ENCODE measurements around the gene TM4SF18.
"Not testable (repeated sequence)": the region's sequence is repeated elsewhere in the genome, so short reads cannot be mapped to it uniquely, and the experiment has no call there.

The TM4SF18 gene

DNA sequence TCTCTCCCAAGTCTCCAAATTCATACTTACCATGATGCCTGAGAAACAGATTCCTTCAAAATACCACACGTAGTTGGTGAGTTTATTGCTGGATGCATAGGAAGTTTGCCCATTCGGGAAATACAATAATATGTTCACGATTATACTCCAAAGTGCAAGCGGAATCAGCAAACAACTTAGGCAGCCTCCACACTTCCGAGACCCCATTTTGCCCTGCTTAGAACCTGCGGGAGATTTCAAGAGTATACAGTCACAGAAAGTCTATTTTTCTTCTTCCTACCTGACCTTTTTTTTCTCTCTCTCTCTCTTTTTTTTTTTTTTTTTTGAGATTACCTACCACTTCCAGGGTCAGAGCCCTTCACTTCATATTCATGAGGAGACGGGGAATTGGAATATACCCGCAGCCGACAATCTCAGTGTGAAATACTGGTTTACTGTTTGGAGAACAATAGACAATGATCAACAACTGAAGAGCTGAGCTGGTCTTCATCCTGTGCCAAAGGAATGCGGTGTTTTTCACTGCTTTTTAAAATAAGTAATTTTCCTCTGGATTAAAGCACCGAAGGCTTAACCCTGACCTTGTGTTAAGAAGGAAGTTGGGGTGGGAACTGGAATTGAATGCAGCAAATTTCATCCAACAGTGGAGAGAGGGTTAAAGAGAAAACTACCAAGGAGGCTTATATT lies at the start of gene TM4SF18:
TM4SF18 (minus strand) TSS at position 461 of the 684 bp plus-strand sequence; CDS start at position 207, 254 bp downstream.
- DNase-seq (ENCODE audit: low read depth): no peak

GRCh38 chr3:149382518-149382917 lies 49.1 kb upstream of the TM4SF18 start:
- DNase-seq (ENCODE audit: low read depth): no peak

DNA sequence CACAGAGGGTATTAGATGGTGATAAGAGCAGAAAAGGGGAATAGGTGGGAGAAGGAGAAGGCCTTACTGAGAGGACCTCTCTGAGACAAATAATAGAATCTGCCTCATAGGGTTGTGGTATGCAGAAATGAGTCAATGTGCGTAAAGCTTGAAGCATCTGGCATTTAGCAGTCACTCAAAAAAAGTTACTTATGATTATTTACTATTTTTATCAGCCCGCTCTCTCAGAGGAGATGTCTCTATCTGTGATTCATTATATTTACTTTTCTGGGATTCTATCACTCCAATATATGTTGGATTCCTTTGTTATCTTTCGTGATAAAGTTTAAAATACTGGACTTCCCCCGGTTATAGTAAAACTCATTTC lies 48.6 kb upstream of the TM4SF18 start:
- DNase-seq (ENCODE audit: low read depth): no peak

GRCh38 chr3:149381173-149382100 lies 48.0 kb upstream of the TM4SF18 start:
- DNase-seq (ENCODE audit: low read depth): no peak

DNA sequence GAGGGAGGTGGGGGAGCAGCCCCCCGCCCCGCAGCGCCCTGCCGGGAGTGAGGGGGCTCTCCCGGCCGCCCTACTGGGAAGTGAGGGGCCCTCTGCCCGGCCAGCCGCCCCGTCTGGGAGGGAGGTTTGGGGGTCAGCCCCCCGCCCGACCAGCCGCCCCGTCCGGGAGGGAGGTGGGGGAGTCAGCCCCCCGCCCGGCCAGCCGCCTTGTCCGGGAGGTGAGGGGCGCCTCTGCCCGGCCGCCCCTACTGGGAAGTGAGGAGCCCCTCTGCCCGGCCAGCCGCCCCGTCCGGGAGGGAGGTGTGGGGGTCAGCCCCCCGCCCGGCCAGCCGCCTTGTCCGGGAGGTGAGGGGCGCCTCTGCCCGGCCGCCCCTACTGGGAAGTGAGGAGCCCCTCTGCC lies 46.8 kb upstream of the TM4SF18 start:
- not testable (repeated sequence) for DNase-seq (ENCODE audit: low read depth)

GRCh38 chr3:149378478-149379309 lies 45.3 kb upstream of the TM4SF18 start:
- DNase-seq (ENCODE audit: low read depth): no peak

DNA sequence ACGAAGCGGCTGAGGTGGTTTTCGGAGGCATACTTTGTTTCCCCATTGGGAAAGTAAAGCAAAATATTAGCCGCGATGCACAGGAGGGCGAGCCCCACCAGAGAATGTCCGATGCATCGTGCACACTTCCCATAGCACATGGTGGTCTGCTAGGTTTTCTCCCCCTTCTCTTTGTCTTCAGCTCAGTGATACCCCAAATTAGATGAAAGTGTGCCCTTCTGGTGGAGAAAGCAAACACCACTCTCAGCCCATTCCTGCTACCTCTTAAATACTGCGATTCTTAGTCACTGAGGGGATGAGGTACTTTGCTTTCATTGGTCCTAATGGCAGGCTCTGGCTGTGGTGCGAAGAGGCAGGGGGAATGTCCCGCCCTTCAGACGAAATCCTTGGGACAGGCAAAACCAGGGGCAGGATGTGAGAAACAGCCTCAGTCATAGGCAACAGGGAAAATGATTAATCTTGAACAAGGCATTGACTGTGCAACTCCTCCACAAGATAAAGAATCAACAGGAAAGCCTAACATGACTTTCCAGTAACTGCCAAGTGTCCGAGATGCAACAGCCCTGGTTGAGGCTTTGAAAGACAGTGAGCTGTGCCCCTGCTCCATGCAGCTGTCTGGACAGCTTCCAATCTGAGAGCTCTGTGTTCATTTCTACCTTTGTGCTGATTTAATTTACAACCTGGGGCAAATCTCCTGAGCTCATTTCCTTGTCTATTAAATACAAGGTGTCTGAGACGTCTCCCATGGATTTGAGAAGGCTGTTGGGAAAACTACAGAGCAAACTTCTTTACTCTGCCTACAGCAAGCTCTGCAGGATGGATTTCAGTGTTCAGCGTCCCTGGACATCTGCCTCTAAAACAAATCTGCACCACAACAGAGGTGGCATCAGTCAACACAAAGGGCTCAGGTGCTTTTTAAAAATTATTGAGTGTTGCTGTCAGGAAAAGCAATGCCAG lies 44.2 kb upstream of the TM4SF18 start, which contains the start of gene TM4SF1:
TM4SF1 (minus strand) TSS at position 242 of the 957 bp plus-strand sequence; CDS start at position 140, 102 bp downstream.
- peak; percentile 57 for DNase-seq (ENCODE audit: low read depth)

GRCh38 chr3:149376718-149377407 lies 43.4 kb upstream of the TM4SF18 start:
- no peak for DNase-seq (ENCODE audit: low read depth)

GRCh38 chr3:149375501-149376196 lies 42.2 kb upstream of the TM4SF18 start:
- no peak for DNase-seq (ENCODE audit: low read depth)

DNA sequence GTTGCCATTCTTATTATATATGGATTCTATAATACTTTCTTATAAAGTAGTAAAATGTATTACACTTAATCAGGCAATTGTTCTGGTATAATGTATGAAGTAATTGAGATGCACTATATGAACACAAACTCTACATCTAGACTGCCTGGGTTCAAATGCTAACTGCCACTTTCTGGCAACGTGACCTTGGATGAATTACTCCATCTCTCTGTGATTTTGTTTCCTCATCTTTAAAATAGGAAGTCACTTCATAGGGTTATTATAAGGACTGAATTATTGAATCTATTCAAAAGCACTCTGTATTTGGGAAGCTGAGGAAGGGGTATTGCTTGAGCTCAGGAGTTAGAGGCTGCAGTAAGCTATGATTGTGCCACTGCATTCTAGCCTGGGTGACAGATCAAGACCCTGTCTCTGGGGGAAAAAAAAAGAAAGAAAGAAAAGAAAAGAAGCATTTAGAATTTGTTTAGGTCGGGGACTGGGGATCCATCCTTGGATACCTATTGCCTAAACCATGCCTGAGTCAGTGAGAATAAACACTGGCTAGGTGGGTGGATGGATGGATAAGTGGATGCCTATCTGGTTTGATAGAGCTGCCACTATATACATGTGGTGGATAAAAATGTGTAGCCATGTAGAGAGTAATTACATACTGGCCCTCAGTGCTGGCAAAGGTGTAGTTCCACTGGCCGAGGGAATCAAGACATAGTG lies 41.5 kb upstream of the TM4SF18 start:
- DNase-seq (ENCODE audit: low read depth): no peak

DNA sequence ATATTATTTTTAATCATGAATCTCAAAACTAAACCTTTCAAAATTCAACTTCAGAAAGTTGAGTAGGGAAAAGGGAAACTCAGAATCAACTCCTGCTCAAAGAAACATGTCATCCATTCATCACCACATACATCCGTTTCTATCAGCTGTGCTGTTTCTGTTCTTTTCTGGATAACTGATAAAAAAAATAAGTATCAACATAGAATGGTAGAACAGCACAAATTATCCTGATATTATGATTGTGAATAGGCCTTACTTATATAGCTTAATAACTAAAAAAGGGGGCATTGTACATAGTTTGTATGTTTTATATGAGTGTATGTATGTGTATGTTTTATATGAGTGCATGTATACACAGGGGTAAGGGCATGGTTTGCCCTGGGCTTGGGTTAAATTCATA lies 41.0 kb upstream of the TM4SF18 start:
- no peak for DNase-seq (ENCODE audit: low read depth)

DNA sequence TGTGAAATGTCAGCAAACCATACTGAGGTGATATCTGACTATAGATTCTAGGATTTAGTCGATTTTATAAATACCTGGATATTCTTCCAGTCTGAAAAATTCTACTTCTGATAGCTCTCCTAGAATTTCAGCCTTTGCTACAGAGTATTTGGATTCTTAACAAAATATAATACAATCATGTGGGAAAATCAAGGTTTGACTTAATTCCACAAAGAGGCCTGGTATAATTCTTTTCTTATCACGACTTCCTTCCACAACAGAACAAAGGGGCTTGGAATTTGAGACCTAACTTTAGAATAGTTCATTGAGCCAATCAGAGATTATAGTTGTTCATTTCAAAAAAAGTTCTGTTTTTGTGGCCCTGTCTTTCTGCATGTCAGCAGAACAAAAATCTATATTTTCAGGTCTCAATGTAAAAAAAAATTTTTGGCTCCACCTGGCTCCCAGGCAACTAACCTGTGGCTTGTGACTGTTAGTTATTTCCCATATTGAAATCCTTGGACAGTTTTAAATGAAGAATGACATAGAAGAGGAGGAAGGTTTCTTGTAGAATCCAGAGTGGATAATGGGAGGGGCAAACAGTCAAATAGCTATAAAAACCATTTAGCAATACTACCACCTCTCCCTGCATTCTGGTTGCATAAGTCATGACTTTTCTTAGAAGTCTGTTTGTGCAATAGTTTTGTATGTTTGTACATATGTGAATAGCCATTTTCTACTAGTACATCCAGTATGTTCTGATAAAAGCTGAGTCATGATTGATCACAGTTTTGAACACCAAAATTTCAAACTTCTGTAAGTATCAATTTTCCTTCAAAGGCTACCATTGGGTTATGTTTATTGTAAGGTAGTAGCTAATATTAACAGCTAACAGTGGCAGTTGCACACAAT lies 40.0 kb upstream of the TM4SF18 start:
- peak; percentile 74 for DNase-seq (ENCODE audit: low read depth)

DNA sequence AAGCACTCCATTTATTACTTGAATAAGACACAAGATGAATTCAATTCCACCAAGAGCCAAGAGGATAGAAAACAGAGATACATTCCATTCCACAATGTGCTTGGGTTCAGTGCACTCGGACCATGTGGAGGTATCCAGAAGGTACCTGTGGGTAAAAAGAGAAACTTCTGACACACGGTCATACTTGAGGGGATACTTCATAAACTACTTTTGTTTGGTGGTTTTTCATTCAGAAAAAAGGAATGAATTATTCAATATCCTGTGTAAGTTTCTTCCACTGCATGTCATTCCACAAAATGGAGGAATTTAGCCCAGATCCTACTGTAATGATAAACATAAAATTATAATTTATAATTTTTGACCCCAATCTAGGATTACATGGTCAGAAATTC lies 38.3 kb upstream of the TM4SF18 start:
- no peak for DNase-seq (ENCODE audit: low read depth)

- DNase-seq (ENCODE audit: low read depth): no peak
Observed at GRCh38 chr3:149371001-149371722, 37.7 kb upstream of the TM4SF18 start.

GRCh38 chr3:149369991-149370866 lies 36.8 kb upstream of the TM4SF18 start:
- DNase-seq (ENCODE audit: low read depth): no peak

Measured in GM04503 (cell line).